NCI-H2171 (cell line): ENCODE measurements around the gene MARCOL.
"Not testable (repeated sequence)": the region's sequence is repeated elsewhere in the genome, so short reads cannot be mapped to it uniquely, and the experiment has no call there.

Experiments
- DNase-seq: peaks from one replicate; lab custom pipeline; 2025; lab: John Stamatoyannopoulos, UW

Gene MARCOL

GRCh38 chr5:148267962-148268361, 29.6 kb downstream of the MARCOL start:
- DNase-seq = no peak

GRCh38 chr5:148268566-148268965, 30.2 kb downstream of the MARCOL start, which contains the start of gene SPINK13:
Gene SPINK13, plus strand, starts transcription at chr5:148268794. Its CDS starts 1,279 bp downstream, at chr5:148270073.
- no peak for DNase-seq

- DNase-seq = not testable (repeated sequence)
These were observed 36.8 kb downstream of the MARCOL start for GRCh38 chr5:148275129-148275528.

GRCh38 chr5:148280893-148281292, 42.6 kb downstream of the MARCOL start:
- DNase-seq = not testable (repeated sequence)

- DNase-seq = not testable (repeated sequence)
These were observed 43.0 kb downstream of the MARCOL start for GRCh38 chr5:148281336-148281735.

GRCh38 chr5:148290271-148291195, 52.2 kb downstream of the MARCOL start:
- no peak for DNase-seq
